Natural killer cell (primary cell): Measurements from ENCODE around the gene FKBP1B. TPM values are rescaled to one million over a fixed set of nuclear protein-coding genes. Genes with fewer than 3 reads are reported as not detected.
A peak's percentile ranks its signal among the peaks of the same experiment; 100 is the strongest.

Experiments
- ATAC-seq, 3 donors: fragments of 150-1000 bp in 2 of 3; fragments of 200-7000 bp in 1 of 3; cut with Tn5 transposase; 1 replicate in 1 of 3; 2 replicates in 2 of 3; pipeline ENCODE4 v1.10.0; 2021; ENCODE audit warnings: mild to moderate bottlenecking in 2 of 3, moderate library complexity in 2 of 3
- DNase-seq, 2 donors: peaks; one replicate each; pipeline versions ENCODE4 v3.0.0 to v3.0.0-alpha.2; 2013 to 2021; ENCODE audit warnings: mixed read lengths in 1 of 2
- H3K27ac ChIP-seq: one replicate; pipeline ENCODE4 v1.5.1; 2013; ENCODE audit warnings: mild to moderate bottlenecking, low read length
- H3K27me3 ChIP-seq: one replicate; pipeline ENCODE4 v1.6.1; 2013; ENCODE audit warnings: low read length; ENCODE audit not compliant: control insufficient read depth, insufficient read depth
- H3K36me3 ChIP-seq: one replicate; pipeline ENCODE4 v1.6.1; 2013; ENCODE audit warnings: low read length; ENCODE audit not compliant: control insufficient read depth, insufficient read depth
- H3K4me1 ChIP-seq: one replicate; pipeline ENCODE4 v1.6.1; 2013; ENCODE audit warnings: low read length; ENCODE audit not compliant: control insufficient read depth, insufficient read depth
- H3K4me3 ChIP-seq: one replicate; pipeline ENCODE4 v1.5.1; 2013; ENCODE audit warnings: low read length
- H3K9me3 ChIP-seq: one replicate; pipeline ENCODE4 v1.6.1; 2013; ENCODE audit warnings: low read length; ENCODE audit not compliant: control insufficient read depth, insufficient read depth
- H3K27ac Mint-ChIP-seq, 2 donors: one replicate each; pipeline ENCODE4 v1.8.0; 2022; ENCODE audit warnings: mild to moderate bottlenecking in 2 of 2, mixed read lengths in 2 of 2, moderate library complexity in 1 of 2
- H3K27me3 Mint-ChIP-seq, 2 donors: one replicate each; pipeline ENCODE4 v1.8.0; 2022; ENCODE audit warnings: low read depth in 2 of 2, mixed read lengths in 2 of 2
- H3K36me3 Mint-ChIP-seq: one replicate; pipeline ENCODE4 v1.8.0; 2022; ENCODE audit warnings: mixed read lengths
- H3K4me1 Mint-ChIP-seq, 2 donors: one replicate each; pipeline ENCODE4 v1.8.0; 2022; ENCODE audit warnings: mixed read lengths in 2 of 2
- H3K4me3 Mint-ChIP-seq: one replicate; pipeline ENCODE4 v1.8.0; 2022; ENCODE audit warnings: mild to moderate bottlenecking, moderate library complexity, mixed read lengths
- H3K9me3 Mint-ChIP-seq, 2 donors: one replicate each; pipeline ENCODE4 v1.8.0; 2022; ENCODE audit warnings: mixed read lengths in 2 of 2
- WGBS: methylation state at CpG from one replicate; pipeline ENCODE4 v1.1.7; 2013; ENCODE audit warnings: missing lambda C conversion rate; ENCODE audit not compliant: insufficient coverage; 5-methylcytosine and 5-hydroxymethylcytosine counted together
- intact Hi-C: fragments of 100-400 bp; cut with micrococcal nuclease; formaldehyde crosslinking; loops from one replicate; pipeline ENCODE4 v1.14.2; 2022
- total RNA-seq, 4 donors: library from RNA; stranded (reverse); fragments of 120-200 nt in 1 of 4; gene quantifications; one replicate each; pipeline versions ENCODE4 v1.2.3 to v1.2.4, GENCODE V29; 2013 to 2022
- TF ChIP-seq, protein P1 (sequence below): fragments of 200-600 bp; IDR thresholded peaks from one replicate; pipeline ENCODE4 v1.8.0; 2022; ENCODE audit warnings: antibody characterized with exemption

Gene FKBP1B
- total RNA-seq, 3 donors from 2014 or later (not counting 1 experiment from before 2014, with no cell fraction given) = 1.5 to 3.4 (median 3.3) TPM

DNA sequence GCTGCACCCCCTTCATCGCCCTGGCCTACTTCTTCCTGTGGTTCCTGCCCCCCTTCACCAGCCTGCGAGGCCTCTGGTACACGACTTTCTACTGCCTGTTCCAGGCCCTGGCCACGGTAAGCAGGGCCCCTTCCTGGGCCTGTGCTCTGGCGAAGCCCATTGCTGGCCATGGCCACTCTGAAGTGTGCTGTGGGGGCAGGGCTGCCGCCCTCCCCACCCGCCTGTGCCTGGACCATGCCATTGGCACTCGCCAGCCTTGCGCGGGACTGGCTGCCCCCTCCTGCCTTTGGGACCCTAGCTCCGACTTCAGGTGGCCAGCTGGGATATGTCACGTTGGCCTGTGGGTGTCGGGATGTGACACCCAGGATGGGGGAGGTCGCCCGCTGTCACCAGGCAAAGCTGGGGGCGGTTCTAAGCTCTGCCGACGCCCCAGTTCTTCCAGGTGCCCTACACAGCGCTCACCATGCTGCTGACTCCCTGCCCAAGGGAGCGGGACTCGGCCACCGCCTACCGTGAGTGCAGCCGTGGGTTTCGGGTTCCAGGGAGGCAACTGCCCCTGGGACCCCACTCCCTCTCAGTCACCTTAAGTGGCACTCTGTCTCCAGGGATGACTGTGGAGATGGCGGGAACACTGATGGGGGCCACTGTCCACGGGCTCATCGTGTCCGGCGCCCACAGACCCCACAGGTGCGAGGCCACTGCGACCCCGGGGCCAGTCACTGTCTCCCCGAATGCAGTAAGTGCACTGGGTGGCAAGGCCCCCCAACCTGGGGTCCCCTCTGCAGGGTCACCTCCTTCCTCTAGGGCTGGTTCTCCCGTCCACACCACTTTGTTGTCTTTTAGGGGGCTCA is 32.5 kb upstream of the FKBP1B start:
- Mint-ChIP-seq H3K4me3 (no peak overlapping the region), H3K4me1 (peaks cover 0 to 5% of the 10 kb centered on the region in 2 donors), H3K36me3 (no peaks in the 10 kb centered on the region), H3K9me3 (no peaks in the 10 kb centered on the region), H3K27ac (no peak overlapping the region), H3K27me3 (peaks cover 6% of the 10 kb centered on the region in 2 donors)
- TF ChIP-seq, protein P1, sequence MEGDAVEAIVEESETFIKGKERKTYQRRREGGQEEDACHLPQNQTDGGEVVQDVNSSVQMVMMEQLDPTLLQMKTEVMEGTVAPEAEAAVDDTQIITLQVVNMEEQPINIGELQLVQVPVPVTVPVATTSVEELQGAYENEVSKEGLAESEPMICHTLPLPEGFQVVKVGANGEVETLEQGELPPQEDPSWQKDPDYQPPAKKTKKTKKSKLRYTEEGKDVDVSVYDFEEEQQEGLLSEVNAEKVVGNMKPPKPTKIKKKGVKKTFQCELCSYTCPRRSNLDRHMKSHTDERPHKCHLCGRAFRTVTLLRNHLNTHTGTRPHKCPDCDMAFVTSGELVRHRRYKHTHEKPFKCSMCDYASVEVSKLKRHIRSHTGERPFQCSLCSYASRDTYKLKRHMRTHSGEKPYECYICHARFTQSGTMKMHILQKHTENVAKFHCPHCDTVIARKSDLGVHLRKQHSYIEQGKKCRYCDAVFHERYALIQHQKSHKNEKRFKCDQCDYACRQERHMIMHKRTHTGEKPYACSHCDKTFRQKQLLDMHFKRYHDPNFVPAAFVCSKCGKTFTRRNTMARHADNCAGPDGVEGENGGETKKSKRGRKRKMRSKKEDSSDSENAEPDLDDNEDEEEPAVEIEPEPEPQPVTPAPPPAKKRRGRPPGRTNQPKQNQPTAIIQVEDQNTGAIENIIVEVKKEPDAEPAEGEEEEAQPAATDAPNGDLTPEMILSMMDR = no peak
- Histone ChIP-seq H3K4me1 (no peaks in the 10 kb centered on the region), H3K27ac (no peak overlapping the region), H3K27me3 (no peaks in the 10 kb centered on the region), H3K4me3 (no peak overlapping the region), H3K36me3 (no peaks in the 10 kb centered on the region), H3K9me3 (no peaks in the 10 kb centered on the region)
- DNase-seq (no peak), ATAC-seq (peak in 1 of 3 donors; percentile 6)
- intact Hi-C loops = no loop called here
- 89% methylated on average over 35 of the region's 35 CpGs for WGBS

DNA sequence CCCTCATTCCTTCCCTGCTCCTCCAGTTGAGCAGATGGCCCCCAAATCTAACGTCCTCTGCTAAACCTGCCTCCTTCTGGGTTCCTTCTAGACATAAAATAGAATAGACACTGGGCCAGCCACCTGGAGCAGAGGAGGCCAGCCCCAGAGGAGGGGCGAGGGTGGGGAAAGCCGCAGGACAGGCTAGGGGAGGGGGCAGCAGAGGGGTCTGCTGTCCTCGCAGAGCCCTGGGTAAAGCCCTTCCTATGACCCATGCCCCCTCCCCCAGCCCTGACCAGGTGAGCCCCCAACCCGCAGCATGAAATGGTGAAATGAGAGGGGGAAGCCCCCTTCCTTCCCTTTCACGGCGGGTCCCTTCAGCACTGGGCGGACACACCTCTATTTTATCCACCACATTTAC is 31.8 kb upstream of the FKBP1B start:
- no peaks in the 10 kb centered on the region for H3K36me3 Mint-ChIP-seq
- H3K4me3 ChIP-seq = no peak overlapping the region
- H3K9me3 ChIP-seq = no peaks in the 10 kb centered on the region
- H3K4me3 Mint-ChIP-seq = no peak overlapping the region
- no peaks in the 10 kb centered on the region for H3K4me1 ChIP-seq
- WGBS = 89% methylated on average over 7 of the region's 8 CpGs
- H3K27me3 ChIP-seq = no peaks in the 10 kb centered on the region
- DNase-seq = no peak
- H3K9me3 Mint-ChIP-seq = no peaks in the 10 kb centered on the region
- intact Hi-C loops = no loop called here
- H3K4me1 Mint-ChIP-seq = no peaks in the 10 kb centered on the region
- H3K36me3 ChIP-seq = peaks cover 1% of the 10 kb centered on the region
- ATAC-seq = no peak
- H3K27ac ChIP-seq = no peak overlapping the region
- H3K27me3 Mint-ChIP-seq = peaks cover under 1 to 1% of the 10 kb centered on the region in 2 donors
- TF ChIP-seq, protein P1 = no peak
- H3K27ac Mint-ChIP-seq = no peak overlapping the region

DNA sequence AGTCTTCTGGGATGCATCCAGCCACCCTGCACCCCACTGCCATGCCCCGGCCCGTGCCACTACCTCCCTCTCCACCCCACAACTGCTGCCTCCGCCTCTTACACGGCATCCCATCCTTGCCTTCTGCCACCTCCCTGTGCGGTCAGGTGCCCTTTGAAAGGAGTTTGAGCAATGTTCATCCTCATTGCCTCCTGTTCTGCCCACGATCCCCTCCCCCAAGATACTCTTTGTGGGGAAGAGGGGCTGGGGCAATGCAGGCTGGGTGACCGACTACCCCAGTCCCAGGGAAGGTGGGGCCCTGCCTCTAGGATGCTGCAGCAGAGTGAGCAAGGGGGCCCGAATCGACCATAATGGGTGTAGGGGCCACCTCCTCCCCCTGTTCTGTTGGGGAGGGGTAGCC is 31.3 kb upstream of the FKBP1B start:
- intact Hi-C loops = no loop called here
- no peaks in the 10 kb centered on the region for H3K27me3 Mint-ChIP-seq
- WGBS = 92% methylated on average over 7 of the region's 9 CpGs
- DNase-seq = no peak
- Histone ChIP-seq H3K4me3 (no peak overlapping the region), H3K27me3 (no peaks in the 10 kb centered on the region), H3K27ac (no peak overlapping the region), H3K9me3 (no peaks in the 10 kb centered on the region), H3K36me3 (peaks cover 3% of the 10 kb centered on the region), H3K4me1 (no peaks in the 10 kb centered on the region)
- H3K27ac Mint-ChIP-seq = no peak overlapping the region
- no peak overlapping the region for H3K4me3 Mint-ChIP-seq
- TF ChIP-seq, protein P1 = no peak
- no peaks in the 10 kb centered on the region for H3K9me3 Mint-ChIP-seq
- no peak for ATAC-seq
- no peaks in the 10 kb centered on the region for H3K36me3 Mint-ChIP-seq
- H3K4me1 Mint-ChIP-seq = no peaks in the 10 kb centered on the region

DNA sequence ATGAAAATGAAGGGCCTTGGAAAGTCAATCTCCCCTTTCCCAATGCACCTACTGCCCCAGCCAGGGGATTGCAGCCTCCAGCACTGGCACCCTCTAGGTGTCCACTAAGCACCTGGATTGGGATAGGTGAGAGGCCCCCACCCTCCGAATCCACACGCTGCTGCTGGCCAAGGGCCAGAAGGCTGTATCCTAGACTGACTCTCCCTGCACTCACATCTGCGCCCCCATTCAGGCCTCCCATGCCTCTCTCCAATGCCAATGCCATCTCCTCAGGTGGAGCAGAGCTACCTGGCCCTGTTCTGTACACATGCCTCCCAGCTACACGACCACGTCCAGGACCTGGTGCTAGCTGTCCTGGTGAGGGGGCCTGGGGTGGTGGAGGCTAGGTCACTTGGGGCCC is 29.8 kb upstream of the FKBP1B start:
- ATAC-seq (no peak), DNase-seq (no peak)
- intact Hi-C loops = no loop called here
- Mint-ChIP-seq H3K9me3 (no peaks in the 10 kb centered on the region), H3K36me3 (no peaks in the 10 kb centered on the region), H3K4me1 (peaks cover 0 to 4% of the 10 kb centered on the region in 2 donors), H3K27ac (no peak overlapping the region), H3K27me3 (no peaks in the 10 kb centered on the region), H3K4me3 (no peak overlapping the region)
- H3K4me1 ChIP-seq = no peaks in the 10 kb centered on the region
- no peaks in the 10 kb centered on the region for H3K27me3 ChIP-seq
- no peak overlapping the region for H3K27ac ChIP-seq
- H3K9me3 ChIP-seq = no peaks in the 10 kb centered on the region
- H3K4me3 ChIP-seq = no peak overlapping the region
- 99% methylated on average over 5 of the region's 5 CpGs for WGBS
- peaks cover 3% of the 10 kb centered on the region for H3K36me3 ChIP-seq
- TF ChIP-seq, protein P1 = no peak
